Measurements from ENCODE around the gene GPS1.

The GPS1 gene

GRCh38 chr17:82090549-82091263, 39.0 kb downstream of the GPS1 start:
- DNase-seq (ENCODE audit: low read depth): no peak

- DNase-seq (ENCODE audit: low read depth): no peak
These were observed 39.8 kb downstream of the GPS1 start for GRCh38 chr17:82091264-82092066.

GRCh38 chr17:82092094-82092586, 40.4 kb downstream of the GPS1 start:
- no peak for DNase-seq (ENCODE audit: low read depth)

GRCh38 chr17:82092628-82092994, 40.9 kb downstream of the GPS1 start:
- no peak for DNase-seq (ENCODE audit: low read depth)

- no peak for DNase-seq (ENCODE audit: low read depth)
These were observed 41.5 kb downstream of the GPS1 start for GRCh38 chr17:82092995-82093751.

GRCh38 chr17:82094931-82095776, 43.5 kb downstream of the GPS1 start:
- DNase-seq (ENCODE audit: low read depth): no peak

GRCh38 chr17:82095777-82096708, 44.3 kb downstream of the GPS1 start:
- DNase-seq (ENCODE audit: low read depth): no peak

GRCh38 chr17:82096709-82097183, 45.0 kb downstream of the GPS1 start:
- DNase-seq (ENCODE audit: low read depth): no peak

GRCh38 chr17:82097184-82097918, 45.7 kb downstream of the GPS1 start:
- no peak for DNase-seq (ENCODE audit: low read depth)

GRCh38 chr17:82097919-82098168, 46.1 kb downstream of the GPS1 start:
- DNase-seq (ENCODE audit: low read depth): no peak

- peak; percentile 57 for DNase-seq (ENCODE audit: low read depth)
These were observed 46.7 kb downstream of the GPS1 start, which contains the start of gene FASN for GRCh38 chr17:82098169-82098938. TSS of gene FASN (minus strand) at chr17:82098236. CDS start at chr17:82096445, 1,791 bp downstream.

- DNase-seq (ENCODE audit: low read depth): no peak
These were observed 47.5 kb downstream of the GPS1 start for GRCh38 chr17:82098939-82099763.

- DNase-seq (ENCODE audit: low read depth): no peak
These were observed 49.0 kb downstream of the GPS1 start for GRCh38 chr17:82100502-82101298.

- DNase-seq (ENCODE audit: low read depth): no peak
These were observed 49.6 kb downstream of the GPS1 start for GRCh38 chr17:82101301-82101715.

GRCh38 chr17:82101767-82102679, 50.3 kb downstream of the GPS1 start:
- no peak for DNase-seq (ENCODE audit: low read depth)

All from HS-27A (cell line).